HCT116 (cell line): ENCODE measurements around the gene ZNF646.

Experiments
- ATF3 ChIP-seq: IDR thresholded peaks from 2 replicates; pipeline ENCODE4 v1.6.1; 2012
- CTCF ChIP-seq, 3 experiments: fragments of 200-600 bp in 1 of 3; sonication (generic) in 1 of 3; IDR thresholded peaks in 2 of 3; conservative IDR thresholded peaks in 1 of 3; 2 replicates each; pipeline ENCODE4 v1.5.1; 2012 to 2017; ENCODE audit warnings: low read depth in 2 of 3, low read length in 2 of 3, antibody characterized with exemption in 1 of 3, borderline replicate concordance in 1 of 3, control low read depth in 1 of 3, mild to moderate bottlenecking in 1 of 3, mixed read lengths in 1 of 3, mixed run types in 1 of 3, moderate library complexity in 1 of 3; ENCODE audit not compliant: insufficient read depth in 1 of 3
- EZH2 ChIP-seq: fragments of 200-600 bp; sonication (generic); IDR thresholded peaks from 2 replicates; pipeline ENCODE4 v1.6.1; 2017; ENCODE audit warnings: antibody characterized with exemption, mixed run types
- EZH2phosphoT487 ChIP-seq: fragments of 200-600 bp; IDR thresholded peaks from 2 replicates; pipeline ENCODE4 v1.6.1; 2018; ENCODE audit warnings: antibody characterized with exemption, borderline replicate concordance
- JUND ChIP-seq: IDR thresholded peaks from 2 replicates; pipeline ENCODE4 v1.6.1; 2012
- MAX ChIP-seq: IDR thresholded peaks from 2 replicates; pipeline ENCODE4 v1.6.1; 2012
- POLR2A ChIP-seq: IDR thresholded peaks from 2 replicates; pipeline ENCODE4 v1.7.0; 2011; ENCODE audit warnings: borderline replicate concordance; ENCODE audit not compliant: insufficient read depth, insufficient read length; ENCODE audit errors: extremely low read depth
- POLR2AphosphoS5 ChIP-seq: IDR thresholded peaks from 2 replicates; pipeline ENCODE4 v1.6.1; 2011; ENCODE audit warnings: mild to moderate bottlenecking, low read depth, low read length, moderate library complexity
- RAD21 ChIP-seq: IDR thresholded peaks from 2 replicates; pipeline ENCODE4 v1.6.1; 2012; ENCODE audit warnings: low read depth, mild to moderate bottlenecking
- REST ChIP-seq: IDR thresholded peaks from 2 replicates; pipeline ENCODE4 v1.6.1; 2012; ENCODE audit warnings: low read depth
- SIN3A ChIP-seq: IDR thresholded peaks from 2 replicates; pipeline ENCODE4 v1.6.1; 2012; ENCODE audit warnings: low read depth
- YY1 ChIP-seq: IDR thresholded peaks from 2 replicates; pipeline ENCODE4 v1.6.1; 2011; ENCODE audit warnings: low read length, low read depth, moderate library complexity, mild to moderate bottlenecking; ENCODE audit not compliant: insufficient replicate concordance; ENCODE audit errors: extremely low read depth
- ZNF274 ChIP-seq: fragments of 200-500 bp; sonication (Bioruptor generic); IDR thresholded peaks from 2 replicates; pipeline ENCODE4 v1.6.1; 2014; ENCODE audit warnings: mild to moderate bottlenecking, low read depth, low read length, inconsistent platforms

- TF ChIP-seq CTCF (IDR thresholded peaks at IDR 0.05 in 2 of 3, conservative IDR thresholded peaks at IDR 0.05 in 1 of 3; ENCODE audit: borderline replicate concordance in 1 of 3, insufficient read depth in 1 of 3, low read depth in 2 of 3, low read length in 2 of 3) (no peak), RAD21 (no peak), JUND (no peak), EZH2 (no peak), POLR2AphosphoS5 (no peak), EZH2phosphoT487 (no peak), REST (no peak), YY1 (no peak), MAX (no peak), ZNF274 (no peak), SIN3A (no peak), POLR2A (no peak), ATF3 (no peak)
Measured at GRCh38 chr16:31118223-31119155, 44.3 kb downstream of the ZNF646 start.
